ENCODE data around the gene TNFAIP2.

TNFAIP2 gene

DNA sequence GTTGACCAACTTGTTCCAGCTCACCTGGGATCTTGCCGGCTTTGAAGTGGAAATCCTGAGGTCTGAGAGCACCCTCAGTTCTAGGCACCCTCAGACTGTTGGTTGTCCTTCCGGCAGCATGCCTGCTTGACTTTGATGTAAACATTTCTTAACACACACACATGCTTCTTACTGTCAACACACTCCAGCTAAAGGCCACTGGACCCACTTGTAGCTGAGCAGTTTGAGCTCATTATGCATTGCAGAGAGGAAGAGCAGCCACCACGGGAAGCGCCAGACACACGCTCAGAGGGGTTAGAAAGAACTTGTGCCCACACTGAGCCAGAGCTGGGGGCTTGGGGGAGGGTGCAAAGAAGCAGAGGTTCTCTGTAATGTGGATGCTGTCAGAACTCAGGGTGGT, 55.8 kb downstream of the TNFAIP2 start:
- TF ChIP-seq, protein P1, sequence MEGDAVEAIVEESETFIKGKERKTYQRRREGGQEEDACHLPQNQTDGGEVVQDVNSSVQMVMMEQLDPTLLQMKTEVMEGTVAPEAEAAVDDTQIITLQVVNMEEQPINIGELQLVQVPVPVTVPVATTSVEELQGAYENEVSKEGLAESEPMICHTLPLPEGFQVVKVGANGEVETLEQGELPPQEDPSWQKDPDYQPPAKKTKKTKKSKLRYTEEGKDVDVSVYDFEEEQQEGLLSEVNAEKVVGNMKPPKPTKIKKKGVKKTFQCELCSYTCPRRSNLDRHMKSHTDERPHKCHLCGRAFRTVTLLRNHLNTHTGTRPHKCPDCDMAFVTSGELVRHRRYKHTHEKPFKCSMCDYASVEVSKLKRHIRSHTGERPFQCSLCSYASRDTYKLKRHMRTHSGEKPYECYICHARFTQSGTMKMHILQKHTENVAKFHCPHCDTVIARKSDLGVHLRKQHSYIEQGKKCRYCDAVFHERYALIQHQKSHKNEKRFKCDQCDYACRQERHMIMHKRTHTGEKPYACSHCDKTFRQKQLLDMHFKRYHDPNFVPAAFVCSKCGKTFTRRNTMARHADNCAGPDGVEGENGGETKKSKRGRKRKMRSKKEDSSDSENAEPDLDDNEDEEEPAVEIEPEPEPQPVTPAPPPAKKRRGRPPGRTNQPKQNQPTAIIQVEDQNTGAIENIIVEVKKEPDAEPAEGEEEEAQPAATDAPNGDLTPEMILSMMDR (IDR thresholded peaks at IDR 0.05), result no peak

DNA sequence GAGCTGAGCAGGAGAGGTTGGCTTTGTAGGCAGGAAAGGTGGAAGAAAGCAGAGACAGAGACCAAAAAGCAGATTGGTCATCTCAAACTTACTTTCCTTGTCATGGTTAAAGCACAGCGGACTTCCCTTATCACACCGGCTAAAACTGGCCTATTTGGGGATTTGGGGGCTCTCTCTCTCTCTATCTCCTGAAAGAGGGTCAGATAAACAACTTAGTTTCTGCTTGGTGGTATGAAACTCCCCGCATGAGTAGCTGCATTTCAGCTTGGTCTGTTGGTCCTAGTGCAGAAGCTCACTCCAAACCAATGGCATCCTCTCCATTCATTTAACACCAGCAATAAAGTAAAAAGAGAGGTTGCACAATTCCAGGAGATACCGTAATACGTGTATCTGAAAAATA, 57.1 kb downstream of the TNFAIP2 start:
- TF ChIP-seq, protein P1 (IDR thresholded peaks at IDR 0.05), result no peak

DNA sequence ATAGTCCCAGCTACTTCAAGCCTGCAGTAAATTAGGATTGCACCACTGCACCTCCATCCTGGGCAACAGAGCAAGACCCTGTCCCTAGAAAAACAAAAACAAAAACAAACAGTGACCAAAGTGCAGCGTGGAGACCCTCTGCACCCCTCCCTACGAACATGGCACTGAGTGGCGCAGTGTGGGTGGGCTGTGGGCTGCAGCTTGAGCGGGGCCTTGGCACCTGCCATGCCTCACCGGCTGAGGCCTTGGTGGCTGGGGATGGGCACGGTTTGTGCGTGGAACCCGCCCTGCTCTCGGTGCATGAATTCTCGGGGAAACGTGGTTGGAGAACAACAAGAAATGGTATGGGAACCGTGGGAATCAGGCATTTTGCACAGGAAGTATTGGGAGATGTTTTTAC, 60.8 kb downstream of the TNFAIP2 start:
- TF ChIP-seq, protein P1 (IDR thresholded peaks at IDR 0.05), result no peak

DNA sequence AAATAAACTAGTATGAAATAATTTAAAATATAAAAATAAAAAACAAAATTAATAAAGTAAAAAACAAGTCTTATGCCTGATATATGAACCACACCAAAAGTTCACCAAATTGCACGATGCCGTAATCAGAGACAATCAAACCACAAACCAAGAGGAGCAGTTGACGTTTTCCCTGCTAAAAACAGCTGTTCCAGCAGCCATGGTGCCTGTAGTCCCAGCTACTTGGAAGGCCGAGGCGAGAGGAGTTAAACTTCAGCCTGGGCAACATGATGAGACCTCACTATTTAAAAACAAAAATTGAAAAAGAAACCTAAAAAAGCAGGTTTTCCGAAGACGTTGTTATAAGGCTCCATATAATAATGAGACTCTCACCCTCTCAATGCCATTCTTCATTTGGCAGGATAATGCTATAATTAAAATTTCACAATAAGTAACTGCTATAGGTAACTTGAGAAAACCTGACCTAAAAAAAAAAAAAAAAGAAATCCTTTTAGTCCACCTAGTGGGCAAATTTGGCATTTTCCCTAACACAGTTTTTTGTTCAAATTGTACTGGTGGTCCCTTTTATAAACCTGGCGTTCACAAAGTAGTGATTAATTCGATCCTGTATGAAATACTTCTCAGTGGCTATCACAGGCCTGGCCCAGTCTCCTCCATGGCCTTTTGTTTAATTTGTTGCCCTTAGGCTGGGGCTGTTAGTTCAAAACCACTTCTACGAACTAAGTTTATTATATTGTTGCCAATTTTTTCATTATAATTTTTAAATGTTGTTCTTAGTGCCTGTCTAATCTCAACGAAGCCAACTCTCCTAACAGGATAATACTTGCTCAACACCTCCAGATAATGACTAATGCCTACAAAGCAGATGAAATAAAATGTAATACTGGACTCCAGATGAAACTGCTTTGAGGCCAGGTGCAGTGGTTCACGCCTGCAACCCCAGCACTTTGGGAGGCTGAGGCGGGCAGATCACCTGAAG, 62.1 kb downstream of the TNFAIP2 start:
- TF ChIP-seq, protein P1 (IDR thresholded peaks at IDR 0.05), result peak; percentile 57

DNA sequence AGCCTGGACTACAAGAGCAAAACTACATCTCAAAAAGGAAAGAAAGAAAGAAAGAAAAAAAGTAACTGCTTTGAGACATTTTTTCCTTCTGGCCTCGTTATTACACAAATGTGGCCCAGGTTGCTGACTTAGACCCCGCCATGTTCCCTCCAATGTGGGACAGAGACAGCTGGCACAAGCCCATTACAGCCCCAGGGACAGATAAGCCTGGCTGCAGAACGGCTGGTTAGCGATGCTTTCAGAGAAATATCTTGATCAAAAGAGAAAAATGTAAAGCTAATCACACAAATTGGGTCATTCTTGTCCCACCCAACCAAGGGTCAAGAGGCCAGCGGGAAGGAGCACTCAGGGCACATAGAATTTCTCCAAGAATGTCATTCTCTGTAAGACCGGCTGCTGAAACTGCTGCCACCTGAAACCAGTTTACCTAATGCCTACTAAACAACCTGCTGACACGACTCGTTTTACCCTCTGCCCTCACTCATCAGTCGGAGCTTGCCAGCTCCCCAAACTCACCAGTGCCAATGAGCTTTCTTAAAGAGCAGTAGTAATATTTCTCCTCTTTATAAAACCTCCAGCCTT, 63.1 kb downstream of the TNFAIP2 start:
- TF ChIP-seq, protein P1 (IDR thresholded peaks at IDR 0.05), result no peak
